Sigmoid colon (tissue), 4 donors: ENCODE results near the gene ANKRD44.

ENCODE experiments used
- EP300 ChIP-seq, 4 donors: sonication (generic); formaldehyde crosslinking; IDR thresholded peaks; one replicate each; pipeline ENCODE4 v1.6.1; 2017; ENCODE audit warnings: antibody characterized with exemption in 4 of 4
- POLR2A ChIP-seq, 2 donors: fragments of 450-650 bp; IDR thresholded peaks; one replicate each; pipeline ENCODE4 v1.6.1; 2016; ENCODE audit warnings: antibody characterized with exemption in 2 of 2, mild to moderate bottlenecking in 2 of 2, moderate library complexity in 2 of 2
- POLR2AphosphoS5 ChIP-seq, 4 donors: sonication (generic); formaldehyde crosslinking; IDR thresholded peaks; one replicate each; pipeline ENCODE4 v1.6.1; 2017; ENCODE audit warnings: antibody characterized with exemption in 4 of 4
- TF ChIP-seq, protein P1 (sequence below), 4 experiments: fragments of 450-650 bp in 3 of 4; fragments of 200-600 bp in 1 of 4; IDR thresholded peaks; one replicate each; pipeline ENCODE4 v1.5.1; 2016 to 2019; ENCODE audit warnings: antibody characterized with exemption in 4 of 4, mild to moderate bottlenecking in 3 of 4, moderate library complexity in 2 of 4

DNA sequence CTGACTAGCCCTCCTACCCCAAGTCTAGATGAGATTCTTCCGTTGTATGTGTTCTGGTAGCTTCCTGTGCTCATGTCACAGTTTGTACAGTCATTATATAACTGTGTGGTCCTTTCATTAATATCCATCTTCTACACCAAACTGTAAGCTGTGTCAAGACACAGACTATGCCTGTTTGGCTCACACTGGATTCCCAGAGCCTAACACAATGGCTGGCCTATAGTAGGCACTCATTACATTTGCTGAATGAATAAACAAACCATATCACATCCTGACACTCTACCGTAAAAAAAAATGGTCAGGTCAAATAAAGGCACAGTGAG is 72.6 kb downstream of the ANKRD44 start:
- TF ChIP-seq POLR2A (IDR thresholded peaks at IDR 0.05) = no peak
- TF ChIP-seq, protein P1, sequence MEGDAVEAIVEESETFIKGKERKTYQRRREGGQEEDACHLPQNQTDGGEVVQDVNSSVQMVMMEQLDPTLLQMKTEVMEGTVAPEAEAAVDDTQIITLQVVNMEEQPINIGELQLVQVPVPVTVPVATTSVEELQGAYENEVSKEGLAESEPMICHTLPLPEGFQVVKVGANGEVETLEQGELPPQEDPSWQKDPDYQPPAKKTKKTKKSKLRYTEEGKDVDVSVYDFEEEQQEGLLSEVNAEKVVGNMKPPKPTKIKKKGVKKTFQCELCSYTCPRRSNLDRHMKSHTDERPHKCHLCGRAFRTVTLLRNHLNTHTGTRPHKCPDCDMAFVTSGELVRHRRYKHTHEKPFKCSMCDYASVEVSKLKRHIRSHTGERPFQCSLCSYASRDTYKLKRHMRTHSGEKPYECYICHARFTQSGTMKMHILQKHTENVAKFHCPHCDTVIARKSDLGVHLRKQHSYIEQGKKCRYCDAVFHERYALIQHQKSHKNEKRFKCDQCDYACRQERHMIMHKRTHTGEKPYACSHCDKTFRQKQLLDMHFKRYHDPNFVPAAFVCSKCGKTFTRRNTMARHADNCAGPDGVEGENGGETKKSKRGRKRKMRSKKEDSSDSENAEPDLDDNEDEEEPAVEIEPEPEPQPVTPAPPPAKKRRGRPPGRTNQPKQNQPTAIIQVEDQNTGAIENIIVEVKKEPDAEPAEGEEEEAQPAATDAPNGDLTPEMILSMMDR (IDR thresholded peaks at IDR 0.05) = no peak
- TF ChIP-seq POLR2AphosphoS5 (IDR thresholded peaks at IDR 0.05) = no peak
- no peak for TF ChIP-seq EP300 (IDR thresholded peaks at IDR 0.05)
